T-cell (primary cell): ENCODE measurements around the gene GSTA3. TPM values are rescaled to one million over a fixed set of nuclear protein-coding genes. Genes with fewer than 3 reads are reported as not detected.
"Not testable (repeated sequence)": the region's sequence is repeated elsewhere in the genome, so short reads cannot be mapped to it uniquely, and the experiment has no call there.

ENCODE experiments used
- ATAC-seq, 4 experiments: fragments of 200-7000 bp in 3 of 4; fragments of 150-1000 bp in 1 of 4; cut with Tn5 transposase; replicated peaks in 1 of 4; 1 replicate in 3 of 4; 2 replicates in 1 of 4; pipeline ENCODE4 v1.10.0; 2021; ENCODE audit warnings: moderate library complexity in 3 of 4, mild to moderate bottlenecking in 2 of 4, moderate number of reproducible peaks in 1 of 4
- CTCF ChIA-PET, 2 donors: fragments of 300-600 bp; sonication (Branson Sonifier 250); formaldehyde crosslinking; loops; one replicate each; lab custom pipeline; 2022; ENCODE audit warnings: antibody characterized with exemption in 2 of 2; lab: Charles Lee
- POLR2A ChIA-PET, 2 donors: fragments of 300-600 bp; sonication (Branson Sonifier 250); formaldehyde crosslinking; loops; one replicate each; lab custom pipeline; 2022; ENCODE audit warnings: antibody characterized with exemption in 2 of 2; lab: Charles Lee
- DNase-seq, 35 experiments: peaks; one replicate each; pipeline versions ENCODE4 v3.0.0 to v3.0.0-alpha.2; 2013 to 2023
- H3K27ac ChIP-seq: one replicate; pipeline ENCODE4 v1.5.1; 2013; ENCODE audit warnings: low read length
- H3K27me3 ChIP-seq, 2 experiments: replicated peaks in 1 of 2; 1 replicate in 1 of 2; 2 replicates in 1 of 2; pipeline versions ENCODE4 v1.6.1 to v1.7.0; 2013; ENCODE audit warnings: low read length in 1 of 2, mixed read lengths in 1 of 2; ENCODE audit not compliant: control insufficient read depth in 2 of 2, insufficient read depth in 2 of 2; ENCODE audit errors: extremely low read depth in 1 of 2
- H3K36me3 ChIP-seq, 2 donors: 1 replicate in 1 of 2; 2 replicates in 1 of 2; pipeline versions ENCODE4 v1.6.1 to v1.7.0; 2013; ENCODE audit warnings: low read length in 1 of 2; ENCODE audit not compliant: control insufficient read depth in 2 of 2, insufficient read depth in 1 of 2; ENCODE audit errors: extremely low read depth in 1 of 2
- H3K4me1 ChIP-seq, 2 experiments: 1 replicate in 1 of 2; 2 replicates in 1 of 2; pipeline versions ENCODE4 v1.6.1 to v1.7.0; 2013; ENCODE audit warnings: low read length in 2 of 2, mixed read lengths in 1 of 2; ENCODE audit not compliant: insufficient read depth in 2 of 2, control insufficient read depth in 1 of 2; ENCODE audit errors: extremely low read depth in 1 of 2
- H3K4me3 ChIP-seq, 2 donors: 1 replicate in 1 of 2; 2 replicates in 1 of 2; pipeline versions ENCODE4 v1.5.1 to v1.7.0; 2013; ENCODE audit warnings: mild to moderate bottlenecking in 2 of 2, low read length in 1 of 2, moderate library complexity in 1 of 2; ENCODE audit not compliant: control insufficient read depth in 1 of 2; ENCODE audit errors: extremely low read depth in 1 of 2
- H3K9me3 ChIP-seq: 2 replicates; pipeline ENCODE4 v1.7.0; 2013
- H3K27ac Mint-ChIP-seq, 2 donors: one replicate each; pipeline ENCODE4 v1.8.0; 2020 to 2021; ENCODE audit warnings: mild to moderate bottlenecking in 2 of 2, mixed read lengths in 2 of 2
- H3K27me3 Mint-ChIP-seq, 2 donors: one replicate each; pipeline ENCODE4 v1.8.0; 2021 to 2022; ENCODE audit warnings: mixed read lengths in 2 of 2
- H3K36me3 Mint-ChIP-seq: one replicate; pipeline ENCODE4 v1.8.0; 2021; ENCODE audit warnings: mixed read lengths
- H3K4me1 Mint-ChIP-seq, 3 donors: one replicate each; pipeline ENCODE4 v1.8.0; 2020 to 2022; ENCODE audit warnings: mixed read lengths in 3 of 3, mild to moderate bottlenecking in 1 of 3
- H3K4me3 Mint-ChIP-seq, 3 donors: one replicate each; pipeline ENCODE4 v1.8.0; 2020 to 2022; ENCODE audit warnings: mild to moderate bottlenecking in 3 of 3, mixed read lengths in 3 of 3, moderate library complexity in 3 of 3
- H3K9me3 Mint-ChIP-seq, 3 donors: one replicate each; pipeline ENCODE4 v1.8.0; 2020 to 2022; ENCODE audit warnings: mixed read lengths in 3 of 3
- WGBS: methylation state at CpG from one replicate; pipeline ENCODE4 v1.1.5; 2013; ENCODE audit warnings: missing lambda C conversion rate; ENCODE audit not compliant: insufficient coverage; 5-methylcytosine and 5-hydroxymethylcytosine counted together
- total RNA-seq, 35 experiments: library from RNA in 6 of 35; stranded (reverse) in 6 of 35; fragments of 120-200 nt in 1 of 35; gene quantifications; one replicate each; pipeline versions ENCODE4 v1.2.1 to v1.2.4 and lab custom pipeline; 2013 to 2026

Gene GSTA3
- total RNA-seq, 5 donors from 2014 or later (not counting 1 experiment from before 2014, with no cell fraction given) = not detected

DNA sequence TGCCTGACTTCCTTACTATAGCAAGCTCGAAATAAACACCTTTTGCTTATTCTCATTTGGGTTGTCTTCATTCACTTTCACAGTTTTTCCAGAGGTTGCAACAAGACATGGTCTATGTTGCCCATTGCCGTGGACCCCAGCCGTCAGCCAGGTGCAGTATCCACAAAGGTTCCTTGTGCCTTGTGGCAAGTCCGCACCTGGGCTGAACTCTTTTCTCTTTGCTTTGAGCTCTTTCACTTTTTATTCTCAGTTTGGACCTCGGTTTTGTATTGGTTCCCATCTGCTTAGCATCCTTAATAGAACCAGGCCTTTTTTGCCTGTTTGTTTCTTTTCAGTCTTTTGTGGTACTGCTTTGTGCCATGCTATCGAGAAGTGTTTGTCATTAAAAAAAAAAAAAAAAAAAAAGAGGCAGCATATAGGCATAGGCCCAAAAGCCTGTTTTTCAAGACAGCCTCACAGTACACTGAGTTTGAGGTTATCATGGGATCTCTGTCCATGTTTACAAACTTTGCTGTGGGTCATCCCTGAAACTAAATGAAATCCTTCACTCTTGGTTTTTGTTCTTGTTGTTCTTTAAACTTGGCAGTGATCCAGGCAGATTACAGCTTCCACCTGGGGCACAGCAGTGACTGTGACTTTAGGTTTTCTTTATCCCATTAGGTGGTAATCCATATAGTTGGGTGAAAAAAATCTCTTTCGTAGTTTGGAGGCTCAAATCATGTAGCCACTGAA, 33.3 kb downstream of the GSTA3 start:
- DNase-seq (no peak), ATAC-seq (no peak)
- H3K4me3 Mint-ChIP-seq = no peak overlapping the region
- H3K4me1 ChIP-seq = no peaks in the 10 kb centered on the region
- ChIA-PET CTCF (interaction anchor here in 1 of 2 donors (0.7 to 0.9 kb wide), 2 partner anchors 91 to 214 kb away, joined by 3 to 5 read pairs; no protein-coding TSS in a partner anchor), POLR2A (no interaction called here)
- no peaks in the 10 kb centered on the region for H3K36me3 ChIP-seq
- H3K27me3 Mint-ChIP-seq = peaks cover 2 to 13% of the 10 kb centered on the region in 2 donors
- WGBS = 97% methylated on average over 3 of the region's 7 CpGs
- no peaks in the 10 kb centered on the region for H3K9me3 Mint-ChIP-seq
- no peak overlapping the region for H3K27ac ChIP-seq
- H3K36me3 Mint-ChIP-seq = no peaks in the 10 kb centered on the region
- peaks cover 0 to 3% of the 10 kb centered on the region in 2 experiments for H3K27me3 ChIP-seq
- no peak overlapping the region for H3K27ac Mint-ChIP-seq
- H3K4me1 Mint-ChIP-seq = peaks cover 0 to under 1% (median 0%) of the 10 kb centered on the region in 3 donors
- no peak overlapping the region for H3K4me3 ChIP-seq
- no peaks in the 10 kb centered on the region for H3K9me3 ChIP-seq

DNA sequence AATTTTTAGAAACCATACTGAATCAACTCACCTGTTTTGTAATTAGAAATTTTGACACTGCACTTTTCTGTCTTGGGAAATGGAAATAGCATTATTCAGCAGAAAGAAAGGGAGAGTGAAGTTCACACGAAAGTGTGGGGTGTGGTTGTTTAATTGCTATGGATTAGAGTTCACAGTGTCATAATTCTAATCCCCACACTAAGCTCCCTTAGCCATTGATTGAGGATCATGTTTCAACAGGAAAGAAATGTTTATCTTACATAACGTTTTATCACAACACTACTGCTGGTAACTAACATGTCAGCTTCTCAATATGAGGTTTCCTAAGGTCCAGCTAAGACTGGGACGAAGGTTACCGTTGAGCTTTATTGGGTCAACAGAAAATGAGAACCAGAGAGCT, 37.5 kb downstream of the GSTA3 start:
- H3K9me3 Mint-ChIP-seq = no peaks in the 10 kb centered on the region
- no peaks in the 10 kb centered on the region for H3K36me3 Mint-ChIP-seq
- WGBS = no CpG with 5 or more reads among the region's 4 CpGs
- Histone ChIP-seq H3K27ac (no peak overlapping the region), H3K4me3 (no peak overlapping the region), H3K36me3 (no peaks in the 10 kb centered on the region), H3K4me1 (no peaks in the 10 kb centered on the region), H3K27me3 (peaks cover 0 to 3% of the 10 kb centered on the region in 2 experiments), H3K9me3 (no peaks in the 10 kb centered on the region)
- DNase-seq = no peak
- POLR2A ChIA-PET = no interaction called here
- H3K27me3 Mint-ChIP-seq = peaks cover 6 to 16% of the 10 kb centered on the region in 2 donors
- CTCF ChIA-PET = interaction anchor here in 1 of 2 donors (1.1 kb wide), 1 partner anchor 10 kb away, joined by 5 read pairs; no protein-coding TSS in a partner anchor
- H3K4me3 Mint-ChIP-seq = no peak overlapping the region
- no peaks in the 10 kb centered on the region for H3K4me1 Mint-ChIP-seq
- no peak overlapping the region for H3K27ac Mint-ChIP-seq
- no peak for ATAC-seq

DNA sequence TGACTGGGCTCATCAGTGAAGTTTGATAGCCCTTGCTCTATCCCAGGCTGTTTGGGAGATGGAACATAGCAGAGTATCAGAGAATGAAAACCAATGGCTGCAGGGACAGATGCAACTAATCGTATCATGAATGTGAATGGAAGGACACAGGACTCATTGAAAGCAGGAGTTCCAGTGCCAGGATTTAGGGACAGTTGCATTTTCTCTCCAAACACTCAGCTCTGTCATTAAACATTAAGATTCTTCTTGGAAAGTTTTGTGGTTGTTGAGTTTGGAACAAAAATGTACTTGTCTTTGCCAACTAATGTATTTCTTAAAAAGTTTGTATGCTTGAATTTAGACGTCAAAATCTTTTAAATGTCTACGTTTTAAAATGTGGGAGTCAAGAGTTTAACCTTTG, 37.9 kb downstream of the GSTA3 start:
- H3K27ac Mint-ChIP-seq = no peak overlapping the region

DNA sequence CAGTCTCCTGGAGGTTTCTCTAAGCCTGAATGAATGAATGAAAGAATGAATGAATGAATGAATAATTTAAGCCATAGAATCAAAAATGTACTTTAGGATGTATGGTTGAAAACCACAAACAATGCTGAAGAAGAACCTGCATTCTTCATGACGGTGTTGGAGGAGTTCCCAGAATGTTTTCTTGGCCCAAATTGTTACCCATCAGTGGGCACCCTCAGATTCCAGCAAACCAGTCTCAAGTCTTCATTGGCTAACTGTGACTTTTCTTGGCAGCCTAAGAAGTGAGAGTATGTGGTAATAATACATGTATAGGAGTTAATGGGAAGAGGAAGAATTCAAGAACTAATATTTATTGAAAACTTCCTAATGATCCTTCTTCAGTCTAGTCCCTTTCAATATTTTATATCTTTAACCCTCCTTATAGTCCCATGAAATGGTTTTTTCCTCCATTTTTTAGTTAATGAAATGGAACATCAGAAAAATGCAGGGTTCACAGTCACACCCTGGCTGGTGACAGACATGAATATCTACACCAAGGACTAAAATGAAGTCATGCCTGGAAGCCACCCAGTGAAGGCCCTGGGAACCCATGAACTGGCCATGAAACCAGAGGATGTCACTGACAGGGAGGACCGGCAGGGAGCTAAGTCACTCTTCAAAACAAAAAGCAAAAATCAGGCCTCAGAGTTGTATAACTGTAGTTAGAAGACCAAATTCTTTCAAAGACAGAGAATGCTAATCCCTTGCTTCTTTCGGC, 39.0 kb downstream of the GSTA3 start:
- H3K27ac Mint-ChIP-seq, H3K27me3 ChIP-seq, ATAC-seq, H3K9me3 Mint-ChIP-seq, H3K27ac ChIP-seq, H3K4me1 Mint-ChIP-seq, H3K36me3 ChIP-seq, POLR2A ChIA-PET, H3K36me3 Mint-ChIP-seq, H3K4me1 ChIP-seq, H3K9me3 ChIP-seq, DNase-seq, H3K4me3 Mint-ChIP-seq, H3K4me3 ChIP-seq: not testable (repeated sequence)
- CTCF ChIA-PET = interaction anchor here in 1 of 2 donors (0.7 kb wide), 1 partner anchor 848 kb away, joined by 3 read pairs; no protein-coding TSS in a partner anchor
- peaks cover 6 to 18% of the 10 kb centered on the region in 2 donors for H3K27me3 Mint-ChIP-seq
- no CpG with 5 or more reads among the region's 3 CpGs for WGBS

More for the DNA sequence above, 37.9 kb downstream of the GSTA3 start:
- H3K36me3 ChIP-seq = no peaks in the 10 kb centered on the region
- POLR2A ChIA-PET = no interaction called here
- Mint-ChIP-seq H3K27me3 (peaks cover 6 to 16% of the 10 kb centered on the region in 2 donors), H3K4me1 (no peaks in the 10 kb centered on the region), H3K4me3 (no peak overlapping the region), H3K9me3 (no peaks in the 10 kb centered on the region), H3K36me3 (no peaks in the 10 kb centered on the region)
- no CpG with 5 or more reads among the region's 3 CpGs for WGBS
- ATAC-seq (no peak), DNase-seq (no peak)
- no peaks in the 10 kb centered on the region for H3K9me3 ChIP-seq
- peaks cover 0 to 3% of the 10 kb centered on the region in 2 experiments for H3K27me3 ChIP-seq
- no peaks in the 10 kb centered on the region for H3K4me1 ChIP-seq
- CTCF ChIA-PET = interaction anchor here (0.7 to 1.1 kb wide), 2 partner anchors 11 to 847 kb away, joined by 3 to 5 read pairs; no protein-coding TSS in a partner anchor
- no peak overlapping the region for H3K4me3 ChIP-seq
- H3K27ac ChIP-seq = no peak overlapping the region

DNA sequence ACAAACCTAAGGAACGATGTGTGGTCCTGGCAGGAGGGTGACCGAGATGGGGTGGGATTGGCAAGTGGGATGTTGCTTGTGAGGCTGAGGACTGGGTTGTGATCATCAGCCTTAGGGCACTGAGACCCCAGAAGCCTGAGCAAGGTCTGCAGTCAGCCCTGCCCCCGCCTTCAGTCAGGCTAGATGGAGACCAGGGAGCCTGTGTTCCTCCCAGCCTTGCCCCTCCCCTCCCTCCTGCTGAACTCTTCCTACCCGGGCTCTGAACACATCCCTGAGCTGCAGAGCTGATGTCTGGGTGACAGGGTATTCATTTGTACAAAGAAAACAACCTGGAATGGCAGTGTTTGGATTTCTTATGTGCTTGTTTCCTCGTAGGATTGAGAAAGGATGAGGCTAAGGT, 40.6 kb downstream of the GSTA3 start:
- H3K4me1 Mint-ChIP-seq, POLR2A ChIA-PET, H3K36me3 ChIP-seq, H3K4me1 ChIP-seq, CTCF ChIA-PET, H3K9me3 ChIP-seq, H3K27me3 ChIP-seq, H3K4me3 Mint-ChIP-seq, H3K9me3 Mint-ChIP-seq, H3K27ac ChIP-seq, H3K27ac Mint-ChIP-seq, ATAC-seq, DNase-seq, H3K36me3 Mint-ChIP-seq, H3K4me3 ChIP-seq: not testable (repeated sequence)
- 71% methylated on average over 1 of the region's 5 CpGs for WGBS
- H3K27me3 Mint-ChIP-seq = peaks cover 13 to 23% of the 10 kb centered on the region in 2 donors

DNA sequence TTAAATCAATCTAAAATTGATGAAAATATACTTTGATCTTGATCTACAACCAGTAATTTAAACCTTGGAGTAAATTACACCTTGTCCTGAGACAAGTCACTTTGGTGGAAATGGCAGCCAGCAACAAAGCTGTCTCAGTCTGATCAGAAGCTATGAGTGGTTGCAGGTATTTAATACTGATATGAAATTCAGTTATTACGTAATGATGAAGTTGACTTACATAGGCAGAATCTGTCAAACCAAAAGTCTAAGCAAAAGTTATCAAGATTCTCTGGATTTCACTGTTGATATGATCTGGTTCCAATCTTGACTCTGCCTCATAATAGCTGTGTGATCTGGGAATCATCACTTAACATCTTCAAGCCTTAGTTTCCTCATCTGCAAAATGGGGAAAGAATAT, 41.3 kb downstream of the GSTA3 start:
- Histone ChIP-seq H3K27ac (no peak overlapping the region), H3K9me3 (no peaks in the 10 kb centered on the region), H3K27me3 (no peaks in the 10 kb centered on the region), H3K4me1 (no peaks in the 10 kb centered on the region), H3K36me3 (no peaks in the 10 kb centered on the region), H3K4me3 (no peak overlapping the region)
- WGBS = no CpG with 5 or more reads among the region's 1 CpG
- H3K4me3 Mint-ChIP-seq = no peak overlapping the region
- H3K27ac Mint-ChIP-seq = no peak overlapping the region
- POLR2A ChIA-PET = no interaction called here
- CTCF ChIA-PET = no interaction called here
- ATAC-seq = no peak
- H3K9me3 Mint-ChIP-seq = no peaks in the 10 kb centered on the region
- H3K4me1 Mint-ChIP-seq = no peaks in the 10 kb centered on the region
- H3K36me3 Mint-ChIP-seq = no peaks in the 10 kb centered on the region
- no peak for DNase-seq
- H3K27me3 Mint-ChIP-seq = peaks cover 14 to 23% of the 10 kb centered on the region in 2 donors
